ENCODE results near the gene PDX1.

DNA sequence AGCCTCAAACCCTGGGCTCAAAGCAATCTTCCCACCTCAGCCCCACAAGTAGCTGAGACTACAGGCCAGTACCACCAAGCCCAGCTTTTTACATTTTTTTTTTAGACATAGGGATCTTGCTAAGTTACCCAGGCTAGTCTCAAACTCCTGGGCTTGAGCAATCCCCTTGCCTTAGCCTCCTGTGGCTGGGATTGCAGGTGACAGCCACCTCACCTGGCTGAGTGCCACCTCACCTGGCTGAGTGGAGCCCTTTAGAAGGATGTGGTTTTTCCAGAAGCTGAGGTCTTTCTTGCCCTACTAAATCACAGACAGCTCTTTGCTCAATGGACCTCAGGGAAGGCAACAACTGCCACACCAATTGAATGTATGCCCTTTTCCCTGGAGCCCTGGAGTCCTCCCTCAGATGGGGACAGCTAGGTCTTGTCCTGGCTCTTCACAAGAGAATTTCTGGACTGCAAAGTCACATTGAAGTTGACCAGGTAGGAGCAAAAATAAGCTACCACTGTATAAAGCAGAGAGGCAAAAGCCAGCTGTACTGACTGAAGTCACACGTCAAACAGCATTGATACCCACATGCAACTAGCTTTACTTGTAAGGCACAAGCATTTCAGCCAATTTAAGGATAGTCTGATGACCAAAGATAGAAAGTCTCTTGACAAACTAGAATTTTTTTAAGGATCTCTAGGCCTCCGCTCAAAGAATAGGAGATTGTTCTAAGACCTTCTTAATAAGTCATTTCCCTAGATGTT is 14.0 kb downstream of the PDX1 start:
- TF ChIP-seq CTCF (IDR thresholded peaks at IDR 0.05): no peak
- TF ChIP-seq EP300 (IDR thresholded peaks at IDR 0.05; ENCODE audit: low read depth): no peak
